ENCODE data around the gene DHRS7B.

DHRS7B gene

GRCh38 chr17:21160401-21160800, 33.6 kb downstream of the DHRS7B start:
- no peak for DNase-seq

GRCh38 chr17:21161498-21162393, 35.0 kb downstream of the DHRS7B start:
- DNase-seq = no peak

GRCh38 chr17:21162394-21162775, 35.6 kb downstream of the DHRS7B start:
- no peak for DNase-seq

- DNase-seq = no peak
These were observed 36.3 kb downstream of the DHRS7B start for GRCh38 chr17:21163101-21163500.

GRCh38 chr17:21164216-21164615, 37.5 kb downstream of the DHRS7B start:
- no peak for DNase-seq

GRCh38 chr17:21164620-21165019, 37.9 kb downstream of the DHRS7B start:
- DNase-seq = no peak

- no peak for DNase-seq
These were observed 39.3 kb downstream of the DHRS7B start for GRCh38 chr17:21165922-21166594.

GRCh38 chr17:21166595-21167210, 39.9 kb downstream of the DHRS7B start:
- no peak for DNase-seq

- no peak for DNase-seq
These were observed 40.5 kb downstream of the DHRS7B start for GRCh38 chr17:21167303-21167702.

- no peak for DNase-seq
These were observed 41.7 kb downstream of the DHRS7B start for GRCh38 chr17:21168555-21168865.

- no peak for DNase-seq
These were observed 42.7 kb downstream of the DHRS7B start for GRCh38 chr17:21169496-21169895.

GRCh38 chr17:21170809-21171208, 44.0 kb downstream of the DHRS7B start:
- DNase-seq = no peak

- no peak for DNase-seq
These were observed 44.7 kb downstream of the DHRS7B start for GRCh38 chr17:21171309-21171922.

- no peak for DNase-seq
These were observed 45.3 kb downstream of the DHRS7B start for GRCh38 chr17:21171970-21172510.

- no peak for DNase-seq
These were observed 46.1 kb downstream of the DHRS7B start for GRCh38 chr17:21172846-21173245.

- no peak for DNase-seq
These were observed 46.8 kb downstream of the DHRS7B start for GRCh38 chr17:21173543-21173942.

- no peak for DNase-seq
These were observed 47.4 kb downstream of the DHRS7B start for GRCh38 chr17:21174186-21174585.

GRCh38 chr17:21174713-21175112, 47.9 kb downstream of the DHRS7B start:
- no peak for DNase-seq

GRCh38 chr17:21176773-21177395, 50.1 kb downstream of the DHRS7B start:
- DNase-seq = no peak

- no peak for DNase-seq
These were observed 50.6 kb downstream of the DHRS7B start for GRCh38 chr17:21177401-21177800.

GRCh38 chr17:21177854-21178600, 51.3 kb downstream of the DHRS7B start:
- DNase-seq = no peak

GRCh38 chr17:21183468-21183867, 56.7 kb downstream of the DHRS7B start:
- no peak for DNase-seq
